H9 (cell line): Measurements from ENCODE around the gene FLNC. TPM values are rescaled to one million over a fixed set of nuclear protein-coding genes. Genes with fewer than 3 reads are reported as not detected.

ENCODE experiments used
- DNase-seq: peaks from one replicate; pipeline ENCODE4 v3.0.0-alpha.2; 2017
- H2AFZ ChIP-seq: one replicate; pipeline ENCODE4 v1.6.1; 2013; ENCODE audit warnings: mild to moderate bottlenecking, low read length, control low read depth, moderate library complexity
- H2AK5ac ChIP-seq: 2 replicates; pipeline ENCODE4 v1.6.1; 2013; ENCODE audit warnings: low read length, control low read depth, mixed read lengths; ENCODE audit not compliant: insufficient read length
- H2BK120ac ChIP-seq: one replicate; pipeline ENCODE4 v1.6.1; 2013; ENCODE audit warnings: low read depth, mild to moderate bottlenecking, low read length, control low read depth, inconsistent platforms; ENCODE audit not compliant: poor library complexity, severe bottlenecking
- H2BK12ac ChIP-seq: 2 replicates; pipeline ENCODE4 v1.6.1; 2013; ENCODE audit warnings: low read length, control low read depth, mixed read lengths, low read depth; ENCODE audit not compliant: insufficient read length
- H2BK15ac ChIP-seq: 2 replicates; pipeline ENCODE4 v1.6.1; 2013; ENCODE audit warnings: low read depth, low read length, control low read depth
- H2BK20ac ChIP-seq: one replicate; pipeline ENCODE4 v1.6.1; 2013; ENCODE audit warnings: low read depth, mild to moderate bottlenecking, low read length, control low read depth, inconsistent platforms; ENCODE audit not compliant: poor library complexity, severe bottlenecking
- H2BK5ac ChIP-seq: 2 replicates; pipeline ENCODE4 v1.6.1; 2013; ENCODE audit warnings: low read length, control low read depth, mixed read lengths; ENCODE audit not compliant: insufficient read length
- H3K14ac ChIP-seq: 2 replicates; pipeline ENCODE4 v1.6.1; 2013; ENCODE audit warnings: low read length, control low read depth; ENCODE audit not compliant: insufficient read depth
- H3K18ac ChIP-seq: 2 replicates; pipeline ENCODE4 v1.6.1; 2013; ENCODE audit warnings: low read depth, mild to moderate bottlenecking, mixed read lengths, low read length, control low read depth; ENCODE audit not compliant: insufficient read length
- H3K23ac ChIP-seq: 2 replicates; pipeline ENCODE4 v1.6.1; 2013; ENCODE audit warnings: low read length, control low read depth, mixed read lengths, low read depth; ENCODE audit not compliant: insufficient read length
- H3K23me2 ChIP-seq: 2 replicates; pipeline ENCODE4 v1.6.1; 2013; ENCODE audit warnings: low read depth, mild to moderate bottlenecking, mixed read lengths, low read length, control low read depth; ENCODE audit not compliant: insufficient read length, poor library complexity, severe bottlenecking
- H3K27ac ChIP-seq: 2 replicates; pipeline ENCODE4 v1.5.1; 2013; ENCODE audit warnings: low read length, control low read depth, mixed read lengths, low read depth; ENCODE audit not compliant: insufficient read length
- H3K27me3 ChIP-seq: 2 replicates; pipeline ENCODE4 v1.6.1; 2013; ENCODE audit warnings: low read length, control low read depth, inconsistent platforms; ENCODE audit not compliant: insufficient read depth
- H3K4ac ChIP-seq: 2 replicates; pipeline ENCODE4 v1.6.1; 2013; ENCODE audit warnings: low read depth, mild to moderate bottlenecking, control low read depth, inconsistent platforms, low read length, moderate library complexity
- H3K4me1 ChIP-seq: 2 replicates; pipeline ENCODE4 v1.6.1; 2013; ENCODE audit warnings: low read length, control low read depth, inconsistent platforms; ENCODE audit not compliant: insufficient read depth
- H3K4me2 ChIP-seq: 2 replicates; pipeline ENCODE4 v1.6.1; 2013; ENCODE audit warnings: low read length, control low read depth, mixed read lengths; ENCODE audit not compliant: insufficient read length, insufficient read depth
- H3K56ac ChIP-seq: 2 replicates; pipeline ENCODE4 v1.6.1; 2013; ENCODE audit warnings: low read depth, mild to moderate bottlenecking, mixed read lengths, low read length, control low read depth; ENCODE audit not compliant: insufficient read length
- H3K79me1 ChIP-seq: 2 replicates; pipeline ENCODE4 v1.6.1; 2013; ENCODE audit warnings: low read depth, mild to moderate bottlenecking, moderate library complexity, low read length, control low read depth, inconsistent platforms; ENCODE audit not compliant: insufficient read depth, poor library complexity, severe bottlenecking
- H3K79me2 ChIP-seq: 2 replicates; pipeline ENCODE4 v1.6.1; 2013; ENCODE audit warnings: low read length, control low read depth, inconsistent platforms; ENCODE audit not compliant: insufficient read depth
- H3K9ac ChIP-seq: 2 replicates; pipeline ENCODE4 v1.6.1; 2013; ENCODE audit warnings: low read length, control low read depth, mixed read lengths; ENCODE audit not compliant: insufficient read length; ENCODE audit errors: extremely low read depth
- H3K9me3 ChIP-seq: one replicate; pipeline ENCODE4 v1.6.1; 2013; ENCODE audit warnings: low read depth, low read length, inconsistent platforms; ENCODE audit not compliant: control insufficient read depth
- H3T11ph ChIP-seq: one replicate; pipeline ENCODE4 v1.6.1; 2013; ENCODE audit warnings: mild to moderate bottlenecking, low read length, control low read depth, inconsistent platforms
- H4K20me1 ChIP-seq: one replicate; pipeline ENCODE4 v1.6.1; 2013; ENCODE audit not compliant: control insufficient read depth, insufficient read length, insufficient read depth
- H4K5ac ChIP-seq: 2 replicates; pipeline ENCODE4 v1.6.1; 2013; ENCODE audit warnings: low read depth, mild to moderate bottlenecking, mixed read lengths, low read length, control low read depth; ENCODE audit not compliant: insufficient read length
- H4K8ac ChIP-seq: replicated peaks from 2 replicates; pipeline ENCODE4 v1.6.1; 2013; ENCODE audit warnings: low read length, control low read depth, mixed read lengths, low read depth; ENCODE audit not compliant: insufficient read length
- H4K91ac ChIP-seq: 2 replicates; pipeline ENCODE4 v1.6.1; 2013; ENCODE audit warnings: low read depth, mild to moderate bottlenecking, moderate library complexity, mixed read lengths, low read length, control low read depth; ENCODE audit not compliant: insufficient read length
- H3K27ac Mint-ChIP-seq, 3 experiments: 2 replicates in 2 of 3; 3 replicates in 1 of 3; pipeline ENCODE4 v1.8.0; 2020 to 2021; ENCODE audit warnings: mixed read lengths in 3 of 3, mild to moderate bottlenecking in 1 of 3, moderate library complexity in 1 of 3
- H3K27me3 Mint-ChIP-seq: 2 replicates; pipeline ENCODE4 v1.8.0; 2021; ENCODE audit warnings: low read depth, mild to moderate bottlenecking, moderate library complexity, mixed read lengths
- H3K36me3 Mint-ChIP-seq, 3 experiments: 2 replicates in 2 of 3; 3 replicates in 1 of 3; pipeline ENCODE4 v1.8.0; 2020 to 2021; ENCODE audit warnings: low read depth in 3 of 3, mixed read lengths in 3 of 3; ENCODE audit not compliant: insufficient read depth in 1 of 3
- H3K4me1 Mint-ChIP-seq, 2 experiments: 2 replicates each; pipeline ENCODE4 v1.8.0; 2020; ENCODE audit warnings: mixed read lengths in 2 of 2
- H3K4me3 Mint-ChIP-seq, 2 experiments: 2 replicates in 1 of 2; 3 replicates in 1 of 2; pipeline ENCODE4 v1.8.0; 2020 to 2021; ENCODE audit warnings: mild to moderate bottlenecking in 2 of 2, mixed read lengths in 2 of 2, moderate library complexity in 1 of 2
- H3K9me3 Mint-ChIP-seq, 2 experiments: 2 replicates in 1 of 2; 3 replicates in 1 of 2; pipeline ENCODE4 v1.8.0; 2020; ENCODE audit warnings: mild to moderate bottlenecking in 2 of 2, mixed read lengths in 2 of 2, moderate library complexity in 1 of 2
- WGBS: extraction: QIAGEN DNeasy Blood & Tissue Kit; methylation state at CpG from one replicate; pipeline ENCODE4 v1.1.7; 2013; ENCODE audit warnings: missing lambda C conversion rate, low lambda C conversion rate, mixed read lengths; ENCODE audit not compliant: insufficient read length; ENCODE audit errors: extremely low coverage; 5-methylcytosine and 5-hydroxymethylcytosine counted together
- total RNA-seq: library from RNA; stranded (reverse); gene quantifications from 2 replicates; pipeline ENCODE4 v1.2.1, GENCODE V29; 2021
- TF ChIP-seq, protein P1 (sequence below): fragments of 200-600 bp; sonication (generic); conservative IDR thresholded peaks from 3 replicates; pipeline ENCODE4 v1.8.0; 2021; ENCODE audit warnings: antibody characterized with exemption, mild to moderate bottlenecking

Gene FLNC
- total RNA-seq, 1 experiment from 2014 or later = 12.2 TPM

DNA sequence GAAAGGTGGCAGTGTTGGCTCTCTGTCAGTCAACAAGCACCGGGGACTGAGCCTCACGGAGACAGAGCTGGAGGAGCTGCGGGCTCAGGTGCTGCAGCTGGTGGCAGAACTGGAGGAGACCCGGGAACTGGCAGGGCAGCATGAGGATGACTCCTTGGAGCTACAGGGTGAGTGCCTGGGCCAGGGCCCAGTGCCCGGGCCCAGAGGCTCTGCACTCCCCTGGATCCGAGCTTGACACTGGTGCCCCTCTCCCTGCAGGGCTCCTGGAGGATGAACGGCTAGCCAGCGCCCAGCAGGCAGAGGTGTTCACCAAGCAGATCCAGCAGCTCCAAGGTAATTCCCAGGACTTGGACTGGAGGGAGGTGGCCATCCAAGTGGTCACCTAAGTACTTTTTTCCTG, 35.8 kb upstream of the FLNC start:
- Histone ChIP-seq H4K5ac (no peak overlapping the region), H2BK20ac (no peak overlapping the region), H3K23ac (no peak overlapping the region), H3K18ac (no peak overlapping the region), H2AFZ (no peak overlapping the region), H4K20me1 (no peaks in the 10 kb centered on the region), H3K23me2 (peaks cover 12% of the 10 kb centered on the region), H3K56ac (no peak overlapping the region), H4K8ac (no peak overlapping the region), H3K9me3 (no peaks in the 10 kb centered on the region), H3K27me3 (no peaks in the 10 kb centered on the region), H3K4me1 (no peaks in the 10 kb centered on the region; the same call in 1 of the 2 replicates), H2BK120ac (no peak overlapping the region), H3K4me2 (no peak overlapping the region), H2BK15ac (no peak overlapping the region), H3K79me1 (no peaks in the 10 kb centered on the region), H4K91ac (no peak overlapping the region), H3K27ac (no peak overlapping the region), H3T11ph (no peak overlapping the region), H2BK5ac (no peak overlapping the region), H3K79me2 (no peaks in the 10 kb centered on the region), H3K14ac (no peak overlapping the region), H3K4ac (no peak overlapping the region), H2BK12ac (no peak overlapping the region), H3K9ac (no peak overlapping the region), H2AK5ac (no peak overlapping the region)
- no peaks in the 10 kb centered on the region; a peak in 1 of 5 replicates for H3K9me3 Mint-ChIP-seq
- H3K27me3 Mint-ChIP-seq = peaks cover 7% of the 10 kb centered on the region
- peaks cover 24 to 41% (median 37%) of the 10 kb centered on the region in 3 experiments for H3K36me3 Mint-ChIP-seq
- TF ChIP-seq, protein P1, sequence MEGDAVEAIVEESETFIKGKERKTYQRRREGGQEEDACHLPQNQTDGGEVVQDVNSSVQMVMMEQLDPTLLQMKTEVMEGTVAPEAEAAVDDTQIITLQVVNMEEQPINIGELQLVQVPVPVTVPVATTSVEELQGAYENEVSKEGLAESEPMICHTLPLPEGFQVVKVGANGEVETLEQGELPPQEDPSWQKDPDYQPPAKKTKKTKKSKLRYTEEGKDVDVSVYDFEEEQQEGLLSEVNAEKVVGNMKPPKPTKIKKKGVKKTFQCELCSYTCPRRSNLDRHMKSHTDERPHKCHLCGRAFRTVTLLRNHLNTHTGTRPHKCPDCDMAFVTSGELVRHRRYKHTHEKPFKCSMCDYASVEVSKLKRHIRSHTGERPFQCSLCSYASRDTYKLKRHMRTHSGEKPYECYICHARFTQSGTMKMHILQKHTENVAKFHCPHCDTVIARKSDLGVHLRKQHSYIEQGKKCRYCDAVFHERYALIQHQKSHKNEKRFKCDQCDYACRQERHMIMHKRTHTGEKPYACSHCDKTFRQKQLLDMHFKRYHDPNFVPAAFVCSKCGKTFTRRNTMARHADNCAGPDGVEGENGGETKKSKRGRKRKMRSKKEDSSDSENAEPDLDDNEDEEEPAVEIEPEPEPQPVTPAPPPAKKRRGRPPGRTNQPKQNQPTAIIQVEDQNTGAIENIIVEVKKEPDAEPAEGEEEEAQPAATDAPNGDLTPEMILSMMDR = no peak
- no peak overlapping the region for H3K4me3 Mint-ChIP-seq
- WGBS = no CpG with 5 or more reads among the region's 8 CpGs
- peaks cover 41 to 42% of the 10 kb centered on the region in 2 experiments for H3K4me1 Mint-ChIP-seq
- peak overlapping the region in 1 of 3 experiments; percentile 29; a peak in 2 of 7 replicates for H3K27ac Mint-ChIP-seq
- no peak for DNase-seq
